H9 (cell line): ENCODE results near the gene CDX2. TPM values are rescaled to one million over a fixed set of nuclear protein-coding genes. Genes with fewer than 3 reads are reported as not detected.

Experiments used
- DNase-seq: peaks from one replicate; pipeline ENCODE4 v3.0.0-alpha.2; 2017
- H2AFZ ChIP-seq: one replicate; pipeline ENCODE4 v1.6.1; 2013; ENCODE audit warnings: mild to moderate bottlenecking, low read length, control low read depth, moderate library complexity
- H2AK5ac ChIP-seq: 2 replicates; pipeline ENCODE4 v1.6.1; 2013; ENCODE audit warnings: low read length, control low read depth, mixed read lengths; ENCODE audit not compliant: insufficient read length
- H2BK120ac ChIP-seq: one replicate; pipeline ENCODE4 v1.6.1; 2013; ENCODE audit warnings: low read depth, mild to moderate bottlenecking, low read length, control low read depth, inconsistent platforms; ENCODE audit not compliant: poor library complexity, severe bottlenecking
- H2BK12ac ChIP-seq: 2 replicates; pipeline ENCODE4 v1.6.1; 2013; ENCODE audit warnings: low read length, control low read depth, mixed read lengths, low read depth; ENCODE audit not compliant: insufficient read length
- H2BK15ac ChIP-seq: 2 replicates; pipeline ENCODE4 v1.6.1; 2013; ENCODE audit warnings: low read depth, low read length, control low read depth
- H2BK20ac ChIP-seq: one replicate; pipeline ENCODE4 v1.6.1; 2013; ENCODE audit warnings: low read depth, mild to moderate bottlenecking, low read length, control low read depth, inconsistent platforms; ENCODE audit not compliant: poor library complexity, severe bottlenecking
- H2BK5ac ChIP-seq: 2 replicates; pipeline ENCODE4 v1.6.1; 2013; ENCODE audit warnings: low read length, control low read depth, mixed read lengths; ENCODE audit not compliant: insufficient read length
- H3K14ac ChIP-seq: 2 replicates; pipeline ENCODE4 v1.6.1; 2013; ENCODE audit warnings: low read length, control low read depth; ENCODE audit not compliant: insufficient read depth
- H3K18ac ChIP-seq: 2 replicates; pipeline ENCODE4 v1.6.1; 2013; ENCODE audit warnings: low read depth, mild to moderate bottlenecking, mixed read lengths, low read length, control low read depth; ENCODE audit not compliant: insufficient read length
- H3K23ac ChIP-seq: 2 replicates; pipeline ENCODE4 v1.6.1; 2013; ENCODE audit warnings: low read length, control low read depth, mixed read lengths, low read depth; ENCODE audit not compliant: insufficient read length
- H3K23me2 ChIP-seq: 2 replicates; pipeline ENCODE4 v1.6.1; 2013; ENCODE audit warnings: low read depth, mild to moderate bottlenecking, mixed read lengths, low read length, control low read depth; ENCODE audit not compliant: insufficient read length, poor library complexity, severe bottlenecking
- H3K27ac ChIP-seq: 2 replicates; pipeline ENCODE4 v1.5.1; 2013; ENCODE audit warnings: low read length, control low read depth, mixed read lengths, low read depth; ENCODE audit not compliant: insufficient read length
- H3K27me3 ChIP-seq: 2 replicates; pipeline ENCODE4 v1.6.1; 2013; ENCODE audit warnings: low read length, control low read depth, inconsistent platforms; ENCODE audit not compliant: insufficient read depth
- H3K4ac ChIP-seq: 2 replicates; pipeline ENCODE4 v1.6.1; 2013; ENCODE audit warnings: low read depth, mild to moderate bottlenecking, control low read depth, inconsistent platforms, low read length, moderate library complexity
- H3K4me1 ChIP-seq: 2 replicates; pipeline ENCODE4 v1.6.1; 2013; ENCODE audit warnings: low read length, control low read depth, inconsistent platforms; ENCODE audit not compliant: insufficient read depth
- H3K4me2 ChIP-seq: 2 replicates; pipeline ENCODE4 v1.6.1; 2013; ENCODE audit warnings: low read length, control low read depth, mixed read lengths; ENCODE audit not compliant: insufficient read length, insufficient read depth
- H3K56ac ChIP-seq: 2 replicates; pipeline ENCODE4 v1.6.1; 2013; ENCODE audit warnings: low read depth, mild to moderate bottlenecking, mixed read lengths, low read length, control low read depth; ENCODE audit not compliant: insufficient read length
- H3K79me1 ChIP-seq: 2 replicates; pipeline ENCODE4 v1.6.1; 2013; ENCODE audit warnings: low read depth, mild to moderate bottlenecking, moderate library complexity, low read length, control low read depth, inconsistent platforms; ENCODE audit not compliant: insufficient read depth, poor library complexity, severe bottlenecking
- H3K79me2 ChIP-seq: 2 replicates; pipeline ENCODE4 v1.6.1; 2013; ENCODE audit warnings: low read length, control low read depth, inconsistent platforms; ENCODE audit not compliant: insufficient read depth
- H3K9ac ChIP-seq: 2 replicates; pipeline ENCODE4 v1.6.1; 2013; ENCODE audit warnings: low read length, control low read depth, mixed read lengths; ENCODE audit not compliant: insufficient read length; ENCODE audit errors: extremely low read depth
- H3K9me3 ChIP-seq: one replicate; pipeline ENCODE4 v1.6.1; 2013; ENCODE audit warnings: low read depth, low read length, inconsistent platforms; ENCODE audit not compliant: control insufficient read depth
- H3T11ph ChIP-seq: one replicate; pipeline ENCODE4 v1.6.1; 2013; ENCODE audit warnings: mild to moderate bottlenecking, low read length, control low read depth, inconsistent platforms
- H4K20me1 ChIP-seq: one replicate; pipeline ENCODE4 v1.6.1; 2013; ENCODE audit not compliant: control insufficient read depth, insufficient read length, insufficient read depth
- H4K5ac ChIP-seq: 2 replicates; pipeline ENCODE4 v1.6.1; 2013; ENCODE audit warnings: low read depth, mild to moderate bottlenecking, mixed read lengths, low read length, control low read depth; ENCODE audit not compliant: insufficient read length
- H4K8ac ChIP-seq: replicated peaks from 2 replicates; pipeline ENCODE4 v1.6.1; 2013; ENCODE audit warnings: low read length, control low read depth, mixed read lengths, low read depth; ENCODE audit not compliant: insufficient read length
- H4K91ac ChIP-seq: 2 replicates; pipeline ENCODE4 v1.6.1; 2013; ENCODE audit warnings: low read depth, mild to moderate bottlenecking, moderate library complexity, mixed read lengths, low read length, control low read depth; ENCODE audit not compliant: insufficient read length
- H3K27ac Mint-ChIP-seq, 3 experiments: 2 replicates in 2 of 3; 3 replicates in 1 of 3; pipeline ENCODE4 v1.8.0; 2020 to 2021; ENCODE audit warnings: mixed read lengths in 3 of 3, mild to moderate bottlenecking in 1 of 3, moderate library complexity in 1 of 3
- H3K27me3 Mint-ChIP-seq: 2 replicates; pipeline ENCODE4 v1.8.0; 2021; ENCODE audit warnings: low read depth, mild to moderate bottlenecking, moderate library complexity, mixed read lengths
- H3K36me3 Mint-ChIP-seq, 3 experiments: 2 replicates in 2 of 3; 3 replicates in 1 of 3; pipeline ENCODE4 v1.8.0; 2020 to 2021; ENCODE audit warnings: low read depth in 3 of 3, mixed read lengths in 3 of 3; ENCODE audit not compliant: insufficient read depth in 1 of 3
- H3K4me1 Mint-ChIP-seq, 2 experiments: 2 replicates each; pipeline ENCODE4 v1.8.0; 2020; ENCODE audit warnings: mixed read lengths in 2 of 2
- H3K4me3 Mint-ChIP-seq, 2 experiments: 2 replicates in 1 of 2; 3 replicates in 1 of 2; pipeline ENCODE4 v1.8.0; 2020 to 2021; ENCODE audit warnings: mild to moderate bottlenecking in 2 of 2, mixed read lengths in 2 of 2, moderate library complexity in 1 of 2
- H3K9me3 Mint-ChIP-seq, 2 experiments: 2 replicates in 1 of 2; 3 replicates in 1 of 2; pipeline ENCODE4 v1.8.0; 2020; ENCODE audit warnings: mild to moderate bottlenecking in 2 of 2, mixed read lengths in 2 of 2, moderate library complexity in 1 of 2
- WGBS: extraction: QIAGEN DNeasy Blood & Tissue Kit; methylation state at CpG from one replicate; pipeline ENCODE4 v1.1.7; 2013; ENCODE audit warnings: missing lambda C conversion rate, low lambda C conversion rate, mixed read lengths; ENCODE audit not compliant: insufficient read length; ENCODE audit errors: extremely low coverage; 5-methylcytosine and 5-hydroxymethylcytosine counted together
- total RNA-seq: library from RNA; stranded (reverse); gene quantifications from 2 replicates; pipeline ENCODE4 v1.2.1, GENCODE V29; 2021
- TF ChIP-seq, protein P1 (sequence below): fragments of 200-600 bp; sonication (generic); conservative IDR thresholded peaks from 3 replicates; pipeline ENCODE4 v1.8.0; 2021; ENCODE audit warnings: antibody characterized with exemption, mild to moderate bottlenecking

CDX2 gene
- total RNA-seq, 1 experiment from 2014 or later: not detected

- Histone ChIP-seq H2BK5ac (no peak overlapping the region), H3T11ph (no peak overlapping the region), H3K23me2 (no peaks in the 10 kb centered on the region), H3K14ac (no peak overlapping the region), H2BK120ac (no peak overlapping the region), H2BK20ac (no peak overlapping the region), H2BK12ac (no peak overlapping the region), H3K27me3 (peaks cover 66% of the 10 kb centered on the region), H3K56ac (no peak overlapping the region), H3K27ac (no peak overlapping the region), H3K79me1 (no peaks in the 10 kb centered on the region), H3K18ac (no peak overlapping the region), H3K79me2 (no peaks in the 10 kb centered on the region), H2AFZ (no peak overlapping the region), H3K9me3 (no peaks in the 10 kb centered on the region), H4K91ac (no peak overlapping the region), H3K23ac (no peak overlapping the region), H3K4me2 (no peak overlapping the region), H3K4me1 (no peaks in the 10 kb centered on the region), H4K20me1 (peaks cover 2% of the 10 kb centered on the region), H4K5ac (no peak overlapping the region), H4K8ac (no peak overlapping the region), H2AK5ac (no peak overlapping the region), H2BK15ac (no peak overlapping the region), H3K9ac (no peak overlapping the region), H3K4ac (no peak overlapping the region)
- Mint-ChIP-seq H3K4me3 (no peak overlapping the region), H3K27me3 (peaks cover 100% of the 10 kb centered on the region), H3K27ac (no peak overlapping the region), H3K36me3 (peaks cover 0 to 2% (median 0%) of the 10 kb centered on the region in 3 experiments; a peak in 2 of 7 replicates), H3K9me3 (peaks cover 0 to 10% of the 10 kb centered on the region in 2 experiments; a peak in 1 of 5 replicates), H3K4me1 (peaks cover 10 to 20% of the 10 kb centered on the region in 2 experiments)
- DNase-seq: no peak
- TF ChIP-seq, protein P1, sequence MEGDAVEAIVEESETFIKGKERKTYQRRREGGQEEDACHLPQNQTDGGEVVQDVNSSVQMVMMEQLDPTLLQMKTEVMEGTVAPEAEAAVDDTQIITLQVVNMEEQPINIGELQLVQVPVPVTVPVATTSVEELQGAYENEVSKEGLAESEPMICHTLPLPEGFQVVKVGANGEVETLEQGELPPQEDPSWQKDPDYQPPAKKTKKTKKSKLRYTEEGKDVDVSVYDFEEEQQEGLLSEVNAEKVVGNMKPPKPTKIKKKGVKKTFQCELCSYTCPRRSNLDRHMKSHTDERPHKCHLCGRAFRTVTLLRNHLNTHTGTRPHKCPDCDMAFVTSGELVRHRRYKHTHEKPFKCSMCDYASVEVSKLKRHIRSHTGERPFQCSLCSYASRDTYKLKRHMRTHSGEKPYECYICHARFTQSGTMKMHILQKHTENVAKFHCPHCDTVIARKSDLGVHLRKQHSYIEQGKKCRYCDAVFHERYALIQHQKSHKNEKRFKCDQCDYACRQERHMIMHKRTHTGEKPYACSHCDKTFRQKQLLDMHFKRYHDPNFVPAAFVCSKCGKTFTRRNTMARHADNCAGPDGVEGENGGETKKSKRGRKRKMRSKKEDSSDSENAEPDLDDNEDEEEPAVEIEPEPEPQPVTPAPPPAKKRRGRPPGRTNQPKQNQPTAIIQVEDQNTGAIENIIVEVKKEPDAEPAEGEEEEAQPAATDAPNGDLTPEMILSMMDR: no peak
- no CpG with 5 or more reads among the region's 2 CpGs for WGBS
Observed at GRCh38 chr13:27982361-27982760, 13.2 kb upstream of the CDX2 start.
